A549 treated with CORT108297 at 1 μM for 4 hours (cell line): Measurements from ENCODE around the gene EMSY. TPM values are rescaled to one million over a fixed set of nuclear protein-coding genes. Genes with fewer than 3 reads are reported as not detected.

Source experiments
- total RNA-seq: library from RNA; stranded (reverse); fragments of 200-300 nt; extraction: Qiagen RNA extraction; gene quantifications from 5 replicates; pipeline ENCODE4 v1.2.3, GENCODE V29; 2022

EMSY gene
- total RNA-seq, result 10.6 to 14.8 TPM (median 13.5 TPM) in 5 replicates

GRCh38 chr11:76444384-76445120, at the start of gene EMSY:
EMSY (plus strand) TSS chr11:76445018; CDS start chr11:76446939, 1,921 bp downstream.

Other genes starting within 250 kb of the EMSY start
- 0.83 to 1.6 TPM (median 1.2 TPM) in 5 replicates for gene WNT11, start 238.5 kb upstream of the EMSY start, total RNA-seq
- 42.1 to 56.0 TPM (median 46.0 TPM) in 5 replicates for gene THAP12, start 63.9 kb upstream of the EMSY start, total RNA-seq
- gene GVQW3, start 63.7 kb upstream of the EMSY start, total RNA-seq, result 0.71 to 1.2 TPM (median 1.0 TPM) in 5 replicates
- 0.13 to 0.16 TPM (median 0.15 TPM) in 5 replicates for gene LRRC32, start 225.7 kb downstream of the EMSY start, total RNA-seq